Measurements from ENCODE around the gene OXT. TPM values are rescaled to one million over a fixed set of nuclear protein-coding genes. Genes with fewer than 3 reads are reported as not detected.
"Not testable (repeated sequence)": the region's sequence is repeated elsewhere in the genome, so short reads cannot be mapped to it uniquely, and the experiment has no call there.

Gene OXT
- total and polyA plus RNA-seq, 12 donors = 0.35 to 1.3 (median 0.58) TPM; not detected in 8

GRCh38 chr20:3072530-3073250 lies 1.3 kb downstream of the OXT start:
- intact Hi-C loops (cut with DNase I) = no loop called here
- no peak for DNase-seq
- no peak for TF ChIP-seq CTCF (IDR thresholded peaks at IDR 0.05)
- Histone ChIP-seq H3K4me1 (peaks cover 0 to 21% (median 10%) of the 10 kb centered on the region in 9 donors), H3K4me3 (peak overlapping the region; percentile 35 to 71 (median 60)), H3K36me3 (no peaks in the 10 kb centered on the region), H3K9me3 (no peaks in the 10 kb centered on the region), H3K27me3 (peaks cover 0 to 40% (median 23%) of the 10 kb centered on the region in 7 donors), H3K27ac (no peak overlapping the region)
- 65 to 72% methylated on average over 20 to 22 of the region's 22 CpGs for WGBS, 2 donors
- ATAC-seq = peak in 2 of 8 donors; percentile 16 to 18

- H3K27ac ChIP-seq; ATAC-seq; H3K36me3 ChIP-seq; H3K9me3 ChIP-seq; H3K4me3 ChIP-seq; DNase-seq; intact Hi-C loops (cut with DNase I): not testable (repeated sequence)
- 95 to 96% methylated on average over 8 of the region's 8 CpGs for WGBS, 2 donors
- Histone ChIP-seq H3K4me1 (peaks cover 0 to 21% (median 10%) of the 10 kb centered on the region in 9 donors), H3K27me3 (peaks cover 0 to 40% (median 23%) of the 10 kb centered on the region in 7 donors)
Observed at GRCh38 chr20:3073251-3073643, 1.8 kb downstream of the OXT start.

- Histone ChIP-seq H3K36me3 (no peaks in the 10 kb centered on the region), H3K4me3 (no peak overlapping the region), H3K27me3 (peaks cover 0 to 54% (median 23%) of the 10 kb centered on the region in 7 donors), H3K9me3 (no peaks in the 10 kb centered on the region), H3K4me1 (peaks cover 0 to 21% (median 10%) of the 10 kb centered on the region in 9 donors), H3K27ac (no peak overlapping the region)
- no peak for TF ChIP-seq CTCF (IDR thresholded peaks at IDR 0.05)
- no peak for ATAC-seq
- intact Hi-C loops (cut with DNase I) = no loop called here
- 76 to 84% methylated on average over 6 of the region's 6 CpGs for WGBS, 2 donors
- DNase-seq = no peak
Observed at GRCh38 chr20:3074812-3075211, 3.4 kb downstream of the OXT start.

- peaks cover 0 to 21% (median 10%) of the 10 kb centered on the region in 9 donors for H3K4me1 ChIP-seq
- H3K4me3 ChIP-seq; DNase-seq; intact Hi-C loops (cut with DNase I); ATAC-seq; H3K27ac ChIP-seq; H3K9me3 ChIP-seq; H3K36me3 ChIP-seq: not testable (repeated sequence)
- peaks cover 0 to 58% (median 23%) of the 10 kb centered on the region in 7 donors for H3K27me3 ChIP-seq
- 82 to 88% methylated on average over 6 of the region's 6 CpGs for WGBS, 2 donors
Observed at GRCh38 chr20:3075315-3075714, 3.9 kb downstream of the OXT start.

GRCh38 chr20:3077618-3078134 lies 6.3 kb downstream of the OXT start:
- intact Hi-C loops (cut with DNase I) = no loop called here
- no peak for DNase-seq

More at GRCh38 chr20:3077618-3078134, 6.3 kb downstream of the OXT start:
- Histone ChIP-seq H3K27ac (no peak overlapping the region), H3K36me3 (no peaks in the 10 kb centered on the region), H3K4me1 (peaks cover 0 to 18% (median 8%) of the 10 kb centered on the region in 9 donors), H3K4me3 (no peak overlapping the region), H3K9me3 (no peaks in the 10 kb centered on the region), H3K27me3 (peaks cover 0 to 58% (median 14%) of the 10 kb centered on the region in 7 donors)
- WGBS, 2 donors = 78 to 83% methylated on average over 4 of the region's 4 CpGs
- ATAC-seq = no peak
- TF ChIP-seq CTCF (IDR thresholded peaks at IDR 0.05) = no peak

Measured in heart right ventricle (tissue), 16 donors.